ENCODE measurements around the gene NFKBIE.

Gene NFKBIE

GRCh38 chr6:44234101-44235025 lies 31.0 kb downstream of the NFKBIE start:
- peak; percentile 79 for ATAC-seq
- TF ChIP-seq ZNF70 (CRISPR knock-in tag; IDR thresholded peaks at IDR 0.05) = peak; percentile 10; the same call in 1 of the 2 replicates
- TF ChIP-seq CSDC2 (CRISPR knock-in tag; IDR thresholded peaks at IDR 0.05) = 0 out of 2 replicates have a peak, but pooled peaks have one; percentile 16
- 0 out of 2 replicates have a peak, but pooled peaks have one; percentile 9 for TF ChIP-seq SNAI2 (CRISPR knock-in tag; IDR thresholded peaks at IDR 0.05)
- TF ChIP-seq ZFP30 (CRISPR knock-in tag; IDR thresholded peaks at IDR 0.05) = no peak
- TF ChIP-seq POU6F1 (CRISPR knock-in tag; IDR thresholded peaks at IDR 0.05; ENCODE audit: borderline replicate concordance, low read depth) = no peak

- TF ChIP-seq BACH2 (CRISPR knock-in tag; IDR thresholded peaks at IDR 0.05; ENCODE audit: borderline replicate concordance) (no peak), OSR1 (CRISPR knock-in tag; IDR thresholded peaks at IDR 0.05) (no peak), ZC3H10 (CRISPR knock-in tag; IDR thresholded peaks at IDR 0.05) (no peak), RARB (CRISPR knock-in tag; IDR thresholded peaks at IDR 0.05) (no peak), CSRNP3 (CRISPR knock-in tag; IDR thresholded peaks at IDR 0.05) (no peak), GLIS3 (CRISPR knock-in tag; IDR thresholded peaks at IDR 0.05) (no peak), ZNF565 (CRISPR knock-in tag; conservative IDR thresholded peaks at IDR 0.05; ENCODE audit: low read depth) (no peak), ZFP30 (CRISPR knock-in tag; IDR thresholded peaks at IDR 0.05) (no peak), PATZ1 (CRISPR knock-in tag; IDR thresholded peaks at IDR 0.05; ENCODE audit: borderline replicate concordance) (no peak), ARNTL (CRISPR knock-in tag; IDR thresholded peaks at IDR 0.05; ENCODE audit: borderline replicate concordance, low read depth) (no peak), TOX (CRISPR knock-in tag; IDR thresholded peaks at IDR 0.05; ENCODE audit: borderline replicate concordance) (no peak), ZNF8 (CRISPR knock-in tag; IDR thresholded peaks at IDR 0.05) (no peak), SNAI2 (CRISPR knock-in tag; IDR thresholded peaks at IDR 0.05) (no peak), POU6F1 (CRISPR knock-in tag; IDR thresholded peaks at IDR 0.05; ENCODE audit: borderline replicate concordance, low read depth) (no peak), TSHZ2 (CRISPR knock-in tag; IDR thresholded peaks at IDR 0.05) (no peak), CSDC2 (CRISPR knock-in tag; IDR thresholded peaks at IDR 0.05) (no peak), ZFP3 (CRISPR knock-in tag; IDR thresholded peaks at IDR 0.05) (no peak), ESRRG (CRISPR knock-in tag; IDR thresholded peaks at IDR 0.05) (no peak), TCF4 (CRISPR knock-in tag; IDR thresholded peaks at IDR 0.05; ENCODE audit: borderline replicate concordance) (no peak), ISL1 (CRISPR knock-in tag; IDR thresholded peaks at IDR 0.05) (no peak)
- ATAC-seq = no peak; the same call in 2 of the 3 replicates
These were observed 31.7 kb downstream of the NFKBIE start for GRCh38 chr6:44233567-44234100.

Data from SK-N-SH treated with all-trans-retinoic acid at 6 μM for 48 hours (cell line).